Activated CD8-positive, alpha-beta memory T cell treated with anti-CD3 and anti-CD28 coated beads for 4 hours (primary cell): ENCODE measurements around the gene CACNA1G.

Experiments used
- DNase-seq, 2 donors: peaks; one replicate each; pipeline ENCODE4 v3.0.0-alpha.2; 2020; ENCODE audit warnings: low read depth in 2 of 2

Gene CACNA1G

GRCh38 chr17:50566886-50567285 is 6.4 kb downstream of the CACNA1G start:
- DNase-seq: no peak

GRCh38 chr17:50568659-50569058 is 8.1 kb downstream of the CACNA1G start:
- no peak for DNase-seq

- DNase-seq: no peak
Observed at GRCh38 chr17:50569592-50569991, 9.1 kb downstream of the CACNA1G start.

GRCh38 chr17:50570032-50570431 is 9.5 kb downstream of the CACNA1G start:
- DNase-seq: no peak

- no peak for DNase-seq
Observed at GRCh38 chr17:50570528-50570927, 10.0 kb downstream of the CACNA1G start.

- DNase-seq: no peak
Observed at GRCh38 chr17:50571681-50572080, 11.2 kb downstream of the CACNA1G start.

GRCh38 chr17:50572541-50572940 is 12.0 kb downstream of the CACNA1G start:
- DNase-seq: no peak

GRCh38 chr17:50573866-50574611 is 13.5 kb downstream of the CACNA1G start:
- DNase-seq: no peak

- no peak for DNase-seq
Observed at GRCh38 chr17:50575581-50576210, 15.2 kb downstream of the CACNA1G start.

GRCh38 chr17:50576864-50577263 is 16.3 kb downstream of the CACNA1G start:
- DNase-seq: no peak

GRCh38 chr17:50577451-50577954 is 17.0 kb downstream of the CACNA1G start:
- DNase-seq: no peak

GRCh38 chr17:50578173-50578572 is 17.7 kb downstream of the CACNA1G start:
- no peak for DNase-seq

- no peak for DNase-seq
Observed at GRCh38 chr17:50579399-50579798, 18.9 kb downstream of the CACNA1G start.

- DNase-seq: no peak
Observed at GRCh38 chr17:50580646-50581045, 20.1 kb downstream of the CACNA1G start.

- DNase-seq: no peak
Observed at GRCh38 chr17:50581316-50581715, 20.8 kb downstream of the CACNA1G start.

- DNase-seq: no peak
Observed at GRCh38 chr17:50582741-50583140, 22.2 kb downstream of the CACNA1G start.

GRCh38 chr17:50583641-50584040 is 23.1 kb downstream of the CACNA1G start:
- DNase-seq: no peak

GRCh38 chr17:50584116-50584515 is 23.6 kb downstream of the CACNA1G start:
- no peak for DNase-seq

GRCh38 chr17:50584749-50585148 is 24.2 kb downstream of the CACNA1G start:
- DNase-seq: no peak

- DNase-seq: no peak
Observed at GRCh38 chr17:50585346-50585745, 24.8 kb downstream of the CACNA1G start.

- DNase-seq: no peak
Observed at GRCh38 chr17:50585891-50586290, 25.4 kb downstream of the CACNA1G start.

GRCh38 chr17:50586421-50587247 is 26.1 kb downstream of the CACNA1G start:
- no peak for DNase-seq
